GM19240 (cell line): ENCODE results near the gene WWC1.
"Not testable (repeated sequence)": the region's sequence is repeated elsewhere in the genome, so short reads cannot be mapped to it uniquely, and the experiment has no call there.

Experiments used
- DNase-seq: peaks from one replicate; pipeline ENCODE4 v3.0.0; 2011; ENCODE audit warnings: low spot score; ENCODE audit not compliant: insufficient read length

The WWC1 gene

DNA sequence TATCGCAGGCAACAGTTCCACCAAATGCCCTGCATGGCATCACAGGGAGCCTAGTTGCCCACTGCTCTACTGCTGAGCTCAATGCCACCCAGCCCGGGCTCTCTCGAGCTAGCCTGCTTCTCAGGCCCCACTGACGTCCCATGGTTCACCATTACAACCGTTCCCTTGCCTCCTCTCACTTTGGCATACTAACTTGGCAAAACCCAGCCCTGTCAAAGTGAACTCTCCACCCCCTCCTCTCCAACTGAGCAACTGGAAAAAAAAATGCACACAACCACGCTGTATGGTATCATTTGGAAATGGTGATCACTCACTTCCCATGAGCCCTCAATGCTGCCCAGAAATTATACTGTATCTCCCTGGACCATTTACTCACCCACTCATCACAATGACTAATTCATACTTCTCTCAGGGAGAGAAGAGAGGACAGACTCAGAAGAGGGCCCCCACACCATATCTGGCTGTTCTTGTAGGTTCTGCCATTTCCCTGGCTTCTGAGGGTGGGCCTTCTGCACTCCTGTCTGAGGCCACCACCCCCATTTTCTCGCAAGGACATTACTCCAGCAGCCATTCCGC is 143.4 kb downstream of the WWC1 start:
- DNase-seq = no peak

DNA sequence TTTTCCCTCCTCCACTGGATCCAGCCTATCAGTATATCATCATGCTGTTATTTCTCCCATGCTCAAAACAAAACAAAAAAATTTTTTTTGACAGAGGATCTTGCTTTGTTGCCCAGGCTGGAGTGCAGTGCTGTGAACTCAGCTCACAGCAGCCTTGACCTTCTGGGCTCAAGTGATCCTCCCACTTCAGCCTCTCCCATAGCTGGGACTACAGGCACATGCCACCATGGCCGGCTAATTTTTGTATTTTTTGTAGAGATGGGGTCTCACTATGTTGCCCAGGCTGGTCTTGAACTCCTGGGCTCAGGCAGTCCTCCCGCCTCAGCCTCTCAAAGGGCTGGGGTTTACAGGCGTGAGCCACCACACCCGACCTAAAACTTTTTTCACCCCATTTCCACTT is 143.9 kb downstream of the WWC1 start:
- DNase-seq = not testable (repeated sequence)

- DNase-seq = no peak
These were observed 146.9 kb downstream of the WWC1 start for GRCh38 chr5:168438349-168438748.

DNA sequence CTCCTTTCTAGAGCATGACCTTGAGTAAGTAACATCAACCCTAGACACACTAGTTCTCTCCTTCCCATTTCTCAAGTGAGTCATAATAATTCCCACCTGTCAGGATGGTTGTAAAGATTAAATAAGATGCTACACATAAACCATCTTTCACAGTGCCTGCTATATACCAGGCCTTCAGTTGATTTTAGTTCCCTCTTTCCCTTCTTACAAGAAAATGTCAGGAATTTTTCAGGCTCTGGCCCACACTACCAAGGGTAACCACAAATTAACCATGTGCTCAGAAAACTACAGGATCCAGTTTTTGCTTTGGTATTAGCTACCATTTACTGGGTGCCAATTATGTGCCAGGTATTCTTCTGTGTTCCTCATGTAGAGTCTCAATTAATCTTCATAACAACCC is 152.1 kb downstream of the WWC1 start:
- no peak for DNase-seq

GRCh38 chr5:168443950-168444700 is 152.7 kb downstream of the WWC1 start:
- DNase-seq = no peak

DNA sequence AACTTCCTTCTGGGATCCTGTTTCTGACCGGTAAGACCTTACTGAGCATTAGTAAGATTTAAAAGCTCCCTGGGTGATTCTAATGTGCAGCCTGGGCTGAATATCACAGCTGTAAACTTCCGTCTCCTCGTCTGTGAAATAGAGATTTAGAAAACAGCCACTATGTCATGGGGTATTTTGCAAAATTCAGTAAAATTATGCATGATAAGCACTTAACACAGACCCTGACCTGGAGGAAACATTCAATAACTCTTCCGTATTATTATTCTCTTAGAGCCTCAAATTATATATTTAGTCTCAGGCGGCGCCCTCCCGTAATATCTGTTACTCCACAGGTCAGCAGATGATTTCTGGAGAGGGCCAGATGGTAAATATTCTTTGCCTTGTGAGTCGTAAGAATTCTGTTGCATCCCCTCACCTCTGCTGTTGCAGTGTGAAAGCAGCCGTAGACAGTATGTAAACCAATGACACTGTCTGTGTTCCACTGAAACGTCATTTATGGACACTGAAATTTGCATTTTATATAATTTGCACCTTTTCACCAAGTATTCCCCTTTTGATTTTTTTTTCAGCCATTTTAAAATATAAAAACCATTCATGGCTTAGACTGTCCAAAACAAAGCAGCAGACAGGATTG is 155.7 kb downstream of the WWC1 start:
- DNase-seq = no peak

DNA sequence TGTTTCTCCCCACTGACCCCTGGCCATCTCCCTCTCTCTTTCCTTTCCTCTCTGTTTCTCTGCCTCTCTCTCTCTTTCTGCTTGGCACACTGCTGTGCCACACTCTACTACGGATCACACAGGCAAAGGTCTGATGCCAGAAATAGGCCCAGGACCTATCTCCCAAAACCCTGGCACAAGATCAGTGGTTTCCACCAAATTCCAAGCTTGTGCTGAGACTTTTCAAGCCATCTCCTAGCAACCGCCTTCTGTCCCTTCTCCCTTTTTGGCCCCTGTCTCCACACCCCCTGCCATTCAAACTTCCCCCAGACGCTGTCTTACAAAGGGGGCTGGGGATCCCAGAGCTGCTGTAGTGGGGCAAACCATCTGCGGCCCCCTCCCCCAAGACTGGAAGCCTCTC is 156.4 kb downstream of the WWC1 start:
- DNase-seq = no peak

DNA sequence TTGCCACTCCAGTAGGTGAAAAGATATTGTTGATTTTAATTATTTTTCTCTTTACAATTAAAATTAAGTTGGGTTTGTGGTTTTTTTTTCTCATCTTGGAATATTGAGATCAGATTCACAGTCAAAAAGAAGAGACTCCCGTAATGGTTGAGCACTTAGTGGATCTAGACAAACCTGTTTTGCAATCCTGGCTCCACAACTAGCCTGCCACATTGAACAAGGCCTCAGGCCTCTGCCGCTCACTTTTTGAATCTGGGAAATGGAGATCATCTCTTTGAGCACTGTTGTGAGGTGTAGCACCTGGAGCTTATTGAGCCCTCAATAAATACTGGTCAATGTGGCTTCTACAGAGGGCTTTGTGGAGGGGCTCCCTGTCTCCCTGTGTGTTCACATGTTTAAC is 157.7 kb downstream of the WWC1 start:
- DNase-seq = no peak

DNA sequence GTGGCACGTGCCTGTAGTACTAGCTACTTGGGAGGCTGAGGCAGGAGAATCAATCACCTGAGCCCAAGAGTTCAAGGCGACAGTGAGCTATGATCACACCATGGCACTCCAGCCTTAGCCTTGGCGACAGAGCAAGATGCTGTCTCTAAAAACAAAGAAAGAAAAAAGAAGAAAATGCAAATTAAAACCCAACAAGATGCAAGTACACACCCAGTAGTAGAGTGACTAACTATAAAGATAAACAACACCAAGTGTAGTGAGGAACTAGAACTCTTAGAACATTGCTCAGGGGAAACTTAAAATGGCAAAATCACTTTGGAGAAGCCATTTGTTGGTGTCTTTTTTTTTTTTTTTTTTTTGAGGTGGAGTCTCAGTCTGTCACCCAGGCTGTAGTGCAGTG is 160.1 kb downstream of the WWC1 start:
- DNase-seq = no peak

GRCh38 chr5:168455201-168455600 is 163.8 kb downstream of the WWC1 start:
- no peak for DNase-seq

- no peak for DNase-seq
These were observed 166.1 kb downstream of the WWC1 start for GRCh38 chr5:168457542-168457941.

- no peak for DNase-seq
These were observed 169.2 kb downstream of the WWC1 start for GRCh38 chr5:168460606-168461005.

DNA sequence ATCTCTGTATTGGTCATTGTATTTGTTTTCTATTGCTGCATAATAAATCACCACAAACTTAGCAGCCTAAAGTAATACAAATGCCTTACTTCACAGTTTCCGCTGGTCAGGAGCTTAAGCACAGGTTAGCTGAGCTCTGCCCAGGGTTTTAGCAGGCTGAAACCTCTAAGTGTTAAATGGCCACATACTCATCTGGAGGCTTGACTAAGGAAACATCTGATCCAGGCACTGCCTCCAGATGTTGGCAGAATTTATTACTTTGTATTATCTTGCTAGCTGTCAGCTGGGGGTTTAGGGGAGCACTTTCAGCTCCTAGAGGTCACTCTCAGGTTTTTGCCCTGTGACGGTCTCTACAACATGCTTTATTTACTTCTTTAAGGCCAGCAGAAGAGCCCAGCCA is 171.6 kb downstream of the WWC1 start:
- no peak for DNase-seq

DNA sequence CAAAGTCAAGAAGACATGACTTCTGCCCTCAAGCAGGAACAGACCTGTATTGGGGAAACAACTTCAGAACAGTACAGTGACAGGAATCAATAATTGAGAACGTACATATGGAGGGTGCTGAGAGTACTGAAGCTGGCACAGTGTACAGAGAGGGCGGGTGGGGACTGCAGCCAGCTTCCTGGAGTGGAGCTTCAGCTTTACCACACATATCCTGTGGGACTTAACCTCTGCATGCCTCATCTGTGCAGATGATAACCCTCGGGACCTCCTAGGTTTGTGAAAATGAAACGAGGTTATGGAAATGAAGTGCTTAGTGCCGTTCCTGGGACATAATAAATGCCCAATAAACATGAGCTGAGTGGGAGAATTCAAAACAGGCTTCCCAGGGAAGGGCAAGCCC is 172.8 kb downstream of the WWC1 start:
- DNase-seq = no peak

DNA sequence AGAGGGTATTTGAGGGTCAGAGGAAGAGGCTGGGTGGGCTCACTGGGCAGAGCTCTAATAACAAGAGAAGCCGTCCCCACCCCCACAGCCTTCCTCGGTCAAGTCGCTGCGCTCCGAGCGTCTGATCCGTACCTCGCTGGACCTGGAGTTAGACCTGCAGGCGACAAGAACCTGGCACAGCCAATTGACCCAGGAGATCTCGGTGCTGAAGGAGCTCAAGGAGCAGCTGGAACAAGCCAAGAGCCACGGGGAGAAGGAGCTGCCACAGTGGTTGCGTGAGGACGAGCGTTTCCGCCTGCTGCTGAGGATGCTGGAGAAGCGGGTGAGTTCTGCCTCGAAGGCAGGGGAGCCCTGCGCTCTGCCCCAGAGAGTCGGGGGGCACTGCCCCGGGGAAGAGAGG is 173.2 kb downstream of the WWC1 start:
- DNase-seq = no peak

GRCh38 chr5:168467755-168468330 is 176.4 kb downstream of the WWC1 start:
- no peak for DNase-seq

- DNase-seq = no peak
These were observed 177.4 kb downstream of the WWC1 start for GRCh38 chr5:168468836-168469235.

DNA sequence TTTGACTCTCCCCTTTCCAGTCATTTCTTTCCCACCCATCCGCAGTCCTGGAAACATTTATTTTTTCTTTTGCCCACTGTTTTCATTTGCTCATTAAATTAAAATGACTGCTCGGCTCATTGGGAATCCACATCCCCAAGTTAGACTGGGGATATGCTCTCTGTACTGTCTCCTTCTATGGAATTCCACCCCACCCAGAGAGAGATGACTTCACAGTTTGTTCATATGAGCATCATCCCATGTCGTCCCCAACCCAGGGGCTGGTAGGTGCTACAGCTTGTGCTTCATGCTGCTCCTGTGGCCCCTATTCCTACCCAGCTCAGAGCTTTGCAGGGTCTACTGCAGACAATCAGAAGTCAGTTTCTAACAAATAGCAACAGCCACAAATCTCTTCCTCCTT is 178.4 kb downstream of the WWC1 start:
- DNase-seq = no peak

DNA sequence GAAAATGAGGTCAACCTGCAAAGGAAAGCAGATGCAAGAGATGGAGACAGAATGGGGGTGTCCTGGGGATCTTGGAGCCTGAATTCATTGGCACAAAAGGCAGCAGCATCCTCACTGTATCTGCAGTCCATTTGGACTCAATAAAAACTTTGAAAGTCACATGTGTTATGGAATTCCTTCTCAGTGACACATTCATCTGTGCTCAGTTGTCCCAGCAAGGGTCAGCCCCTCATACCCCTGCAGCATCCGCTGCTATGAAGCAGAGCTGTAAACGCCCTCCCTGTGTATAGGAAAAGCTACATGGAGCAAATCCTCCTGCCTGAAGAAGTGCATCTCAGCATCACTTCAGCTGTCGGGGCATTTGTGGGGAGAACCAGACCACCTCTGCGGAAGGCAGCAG is 180.3 kb downstream of the WWC1 start:
- no peak for DNase-seq

- no peak for DNase-seq
These were observed 180.9 kb downstream of the WWC1 start for GRCh38 chr5:168472329-168472728.

- no peak for DNase-seq
These were observed 182.9 kb downstream of the WWC1 start for GRCh38 chr5:168474319-168474718.

GRCh38 chr5:168477060-168477459 is 185.6 kb downstream of the WWC1 start:
- DNase-seq = no peak

DNA sequence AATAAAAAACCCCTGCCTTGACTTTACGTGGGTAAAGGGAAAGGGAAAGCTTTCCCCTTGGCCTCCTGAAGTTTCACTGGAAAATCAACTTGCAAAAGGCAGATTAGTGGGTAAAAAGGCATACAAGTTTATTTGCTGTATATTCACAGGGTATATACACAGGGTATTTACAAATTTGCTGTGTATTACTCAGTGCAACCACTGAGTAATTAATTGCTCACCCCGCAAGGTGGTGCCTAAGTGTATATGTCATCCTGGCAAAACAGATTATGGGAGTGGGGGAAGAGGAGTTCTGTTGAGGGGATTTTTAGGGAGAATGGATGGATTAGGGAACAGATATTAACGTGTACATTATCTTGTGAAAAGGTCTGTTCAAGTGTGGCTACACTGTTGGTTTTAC is 187.7 kb downstream of the WWC1 start:
- no peak for DNase-seq
